ENCODE data around the gene RCCD1. TPM values are rescaled to one million over a fixed set of nuclear protein-coding genes. Genes with fewer than 3 reads are reported as not detected.

Gene RCCD1
- total RNA-seq, 1 experiment from 2014 or later: 26.1 TPM

DNA sequence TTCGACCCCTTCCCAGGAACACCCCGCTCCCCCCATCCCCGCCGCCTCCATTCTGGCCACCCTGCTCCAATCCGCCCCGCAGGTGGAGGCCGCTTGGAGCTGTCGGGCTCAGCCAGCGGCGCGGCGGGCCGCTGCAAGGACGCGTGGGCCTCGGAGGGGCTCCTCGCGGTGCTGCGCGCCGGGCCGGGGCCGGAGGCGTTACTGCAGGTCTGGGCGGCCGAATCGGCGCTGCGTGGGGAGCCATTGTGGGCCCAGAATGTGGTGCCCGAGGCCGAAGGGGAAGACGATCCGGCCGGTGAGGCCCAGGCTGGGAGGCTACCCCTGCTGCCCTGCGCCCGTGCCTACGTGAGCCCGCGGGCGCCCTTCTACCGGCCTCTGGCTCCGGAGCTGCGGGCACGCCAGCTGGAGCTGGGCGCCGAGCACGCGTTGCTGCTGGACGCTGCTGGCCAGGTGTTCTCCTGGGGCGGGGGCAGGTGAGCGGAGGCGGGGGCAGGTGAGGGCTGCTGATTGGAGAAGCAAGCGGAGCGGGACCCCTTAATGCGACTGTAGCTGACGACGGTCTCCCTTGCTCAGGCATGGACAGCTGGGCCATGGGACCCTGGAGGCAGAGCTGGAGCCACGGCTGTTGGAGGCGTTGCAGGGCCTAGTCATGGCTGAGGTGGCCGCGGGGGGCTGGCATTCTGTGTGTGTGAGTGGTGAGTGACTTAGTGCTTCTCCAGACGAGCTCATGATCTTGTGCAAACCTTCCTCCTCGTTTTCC lies 2.5 kb downstream of the RCCD1 start (continued):
- TF ChIP-seq, protein P1, sequence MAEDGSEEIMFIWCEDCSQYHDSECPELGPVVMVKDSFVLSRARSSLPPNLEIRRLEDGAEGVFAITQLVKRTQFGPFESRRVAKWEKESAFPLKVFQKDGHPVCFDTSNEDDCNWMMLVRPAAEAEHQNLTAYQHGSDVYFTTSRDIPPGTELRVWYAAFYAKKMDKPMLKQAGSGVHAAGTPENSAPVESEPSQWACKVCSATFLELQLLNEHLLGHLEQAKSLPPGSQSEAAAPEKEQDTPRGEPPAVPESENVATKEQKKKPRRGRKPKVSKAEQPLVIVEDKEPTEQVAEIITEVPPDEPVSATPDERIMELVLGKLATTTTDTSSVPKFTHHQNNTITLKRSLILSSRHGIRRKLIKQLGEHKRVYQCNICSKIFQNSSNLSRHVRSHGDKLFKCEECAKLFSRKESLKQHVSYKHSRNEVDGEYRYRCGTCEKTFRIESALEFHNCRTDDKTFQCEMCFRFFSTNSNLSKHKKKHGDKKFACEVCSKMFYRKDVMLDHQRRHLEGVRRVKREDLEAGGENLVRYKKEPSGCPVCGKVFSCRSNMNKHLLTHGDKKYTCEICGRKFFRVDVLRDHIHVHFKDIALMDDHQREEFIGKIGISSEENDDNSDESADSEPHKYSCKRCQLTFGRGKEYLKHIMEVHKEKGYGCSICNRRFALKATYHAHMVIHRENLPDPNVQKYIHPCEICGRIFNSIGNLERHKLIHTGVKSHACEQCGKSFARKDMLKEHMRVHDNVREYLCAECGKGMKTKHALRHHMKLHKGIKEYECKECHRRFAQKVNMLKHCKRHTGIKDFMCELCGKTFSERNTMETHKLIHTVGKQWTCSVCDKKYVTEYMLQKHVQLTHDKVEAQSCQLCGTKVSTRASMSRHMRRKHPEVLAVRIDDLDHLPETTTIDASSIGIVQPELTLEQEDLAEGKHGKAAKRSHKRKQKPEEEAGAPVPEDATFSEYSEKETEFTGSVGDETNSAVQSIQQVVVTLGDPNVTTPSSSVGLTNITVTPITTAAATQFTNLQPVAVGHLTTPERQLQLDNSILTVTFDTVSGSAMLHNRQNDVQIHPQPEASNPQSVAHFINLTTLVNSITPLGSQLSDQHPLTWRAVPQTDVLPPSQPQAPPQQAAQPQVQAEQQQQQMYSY (CRISPR knock-in tag; IDR thresholded peaks at IDR 0.05): no peak
- TF ChIP-seq NR2C2 (CRISPR knock-in tag; IDR thresholded peaks at IDR 0.05) (peak; percentile 15; the same call in 1 of the 2 replicates), SP1 (CRISPR knock-in tag; conservative IDR thresholded peaks at IDR 0.05) (no peak), TEAD4 (CRISPR knock-in tag; IDR thresholded peaks at IDR 0.05) (no peak)

DNA sequence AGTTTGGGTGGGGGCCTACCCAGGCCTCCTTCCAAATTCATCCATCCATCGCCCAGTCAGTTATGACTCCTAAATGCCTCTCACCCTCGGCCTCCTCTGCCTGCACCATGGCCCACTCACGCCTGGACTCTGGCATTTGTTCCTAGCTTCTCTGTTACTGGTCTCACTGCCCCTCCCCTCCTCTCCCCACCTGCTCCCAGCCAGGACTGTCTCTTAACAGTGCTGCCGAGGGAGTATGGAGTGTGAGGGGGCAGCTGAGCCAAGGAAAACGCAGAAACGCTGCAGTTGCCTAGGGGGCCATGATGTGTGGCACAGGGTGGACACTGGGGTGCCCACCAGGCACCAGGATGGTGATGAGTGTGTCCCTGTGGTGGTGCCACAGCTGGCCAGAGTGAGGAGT lies 3.1 kb downstream of the RCCD1 start:
- DNase-seq (ENCODE audit: low spot score): no peak
- Mint-ChIP-seq H3K4me3 (peak overlapping the region; percentile 71), H3K36me3 (peaks cover 32% of the 10 kb centered on the region), H3K4me1 (peaks cover 16% of the 10 kb centered on the region), H3K27me3 (ENCODE audit: low read depth) (no peaks in the 10 kb centered on the region), H3K27ac (peak overlapping the region; percentile 28; the same call in 1 of the 2 replicates), H3K9me3 (no peaks in the 10 kb centered on the region)
- no peak for ATAC-seq
- TF ChIP-seq NFATC4 (CRISPR knock-in tag; IDR thresholded peaks at IDR 0.05) (no peak), HMGA2 (CRISPR knock-in tag; IDR thresholded peaks at IDR 0.05) (no peak), ZNF416 (CRISPR knock-in tag; IDR thresholded peaks at IDR 0.05) (no peak), TEAD1 (CRISPR knock-in tag; IDR thresholded peaks at IDR 0.05) (no peak), TP53 (CRISPR knock-in tag; IDR thresholded peaks at IDR 0.05) (no peak), NR1H2 (CRISPR knock-in tag; IDR thresholded peaks at IDR 0.05) (no peak), EMX1 (CRISPR knock-in tag; IDR thresholded peaks at IDR 0.05) (no peak), OVOL2 (CRISPR knock-in tag; IDR thresholded peaks at IDR 0.05; ENCODE audit: borderline replicate concordance) (no peak), ESRRA (CRISPR knock-in tag; IDR thresholded peaks at IDR 0.05; ENCODE audit: borderline replicate concordance) (no peak)
- TF ChIP-seq, protein P2, sequence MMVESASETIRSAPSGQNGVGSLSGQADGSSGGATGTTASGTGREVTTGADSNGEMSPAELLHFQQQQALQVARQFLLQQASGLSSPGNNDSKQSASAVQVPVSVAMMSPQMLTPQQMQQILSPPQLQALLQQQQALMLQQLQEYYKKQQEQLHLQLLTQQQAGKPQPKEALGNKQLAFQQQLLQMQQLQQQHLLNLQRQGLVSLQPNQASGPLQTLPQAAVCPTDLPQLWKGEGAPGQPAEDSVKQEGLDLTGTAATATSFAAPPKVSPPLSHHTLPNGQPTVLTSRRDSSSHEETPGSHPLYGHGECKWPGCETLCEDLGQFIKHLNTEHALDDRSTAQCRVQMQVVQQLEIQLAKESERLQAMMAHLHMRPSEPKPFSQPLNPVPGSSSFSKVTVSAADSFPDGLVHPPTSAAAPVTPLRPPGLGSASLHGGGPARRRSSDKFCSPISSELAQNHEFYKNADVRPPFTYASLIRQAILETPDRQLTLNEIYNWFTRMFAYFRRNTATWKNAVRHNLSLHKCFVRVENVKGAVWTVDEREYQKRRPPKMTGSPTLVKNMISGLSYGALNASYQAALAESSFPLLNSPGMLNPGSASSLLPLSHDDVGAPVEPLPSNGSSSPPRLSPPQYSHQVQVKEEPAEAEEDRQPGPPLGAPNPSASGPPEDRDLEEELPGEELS (CRISPR knock-in tag; IDR thresholded peaks at IDR 0.05): no peak
- TF ChIP-seq, protein P3, sequence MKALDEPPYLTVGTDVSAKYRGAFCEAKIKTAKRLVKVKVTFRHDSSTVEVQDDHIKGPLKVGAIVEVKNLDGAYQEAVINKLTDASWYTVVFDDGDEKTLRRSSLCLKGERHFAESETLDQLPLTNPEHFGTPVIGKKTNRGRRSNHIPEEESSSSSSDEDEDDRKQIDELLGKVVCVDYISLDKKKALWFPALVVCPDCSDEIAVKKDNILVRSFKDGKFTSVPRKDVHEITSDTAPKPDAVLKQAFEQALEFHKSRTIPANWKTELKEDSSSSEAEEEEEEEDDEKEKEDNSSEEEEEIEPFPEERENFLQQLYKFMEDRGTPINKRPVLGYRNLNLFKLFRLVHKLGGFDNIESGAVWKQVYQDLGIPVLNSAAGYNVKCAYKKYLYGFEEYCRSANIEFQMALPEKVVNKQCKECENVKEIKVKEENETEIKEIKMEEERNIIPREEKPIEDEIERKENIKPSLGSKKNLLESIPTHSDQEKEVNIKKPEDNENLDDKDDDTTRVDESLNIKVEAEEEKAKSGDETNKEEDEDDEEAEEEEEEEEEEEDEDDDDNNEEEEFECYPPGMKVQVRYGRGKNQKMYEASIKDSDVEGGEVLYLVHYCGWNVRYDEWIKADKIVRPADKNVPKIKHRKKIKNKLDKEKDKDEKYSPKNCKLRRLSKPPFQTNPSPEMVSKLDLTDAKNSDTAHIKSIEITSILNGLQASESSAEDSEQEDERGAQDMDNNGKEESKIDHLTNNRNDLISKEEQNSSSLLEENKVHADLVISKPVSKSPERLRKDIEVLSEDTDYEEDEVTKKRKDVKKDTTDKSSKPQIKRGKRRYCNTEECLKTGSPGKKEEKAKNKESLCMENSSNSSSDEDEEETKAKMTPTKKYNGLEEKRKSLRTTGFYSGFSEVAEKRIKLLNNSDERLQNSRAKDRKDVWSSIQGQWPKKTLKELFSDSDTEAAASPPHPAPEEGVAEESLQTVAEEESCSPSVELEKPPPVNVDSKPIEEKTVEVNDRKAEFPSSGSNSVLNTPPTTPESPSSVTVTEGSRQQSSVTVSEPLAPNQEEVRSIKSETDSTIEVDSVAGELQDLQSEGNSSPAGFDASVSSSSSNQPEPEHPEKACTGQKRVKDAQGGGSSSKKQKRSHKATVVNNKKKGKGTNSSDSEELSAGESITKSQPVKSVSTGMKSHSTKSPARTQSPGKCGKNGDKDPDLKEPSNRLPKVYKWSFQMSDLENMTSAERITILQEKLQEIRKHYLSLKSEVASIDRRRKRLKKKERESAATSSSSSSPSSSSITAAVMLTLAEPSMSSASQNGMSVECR (CRISPR knock-in tag; IDR thresholded peaks at IDR 0.05; ENCODE audit: borderline replicate concordance): no peak
- TF ChIP-seq, protein P4, sequence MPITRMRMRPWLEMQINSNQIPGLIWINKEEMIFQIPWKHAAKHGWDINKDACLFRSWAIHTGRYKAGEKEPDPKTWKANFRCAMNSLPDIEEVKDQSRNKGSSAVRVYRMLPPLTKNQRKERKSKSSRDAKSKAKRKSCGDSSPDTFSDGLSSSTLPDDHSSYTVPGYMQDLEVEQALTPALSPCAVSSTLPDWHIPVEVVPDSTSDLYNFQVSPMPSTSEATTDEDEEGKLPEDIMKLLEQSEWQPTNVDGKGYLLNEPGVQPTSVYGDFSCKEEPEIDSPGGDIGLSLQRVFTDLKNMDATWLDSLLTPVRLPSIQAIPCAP (CRISPR knock-in tag; IDR thresholded peaks at IDR 0.05): no peak
- CTCF ChIA-PET: interaction anchor here (0.6 to 6.2 kb wide), 36 partner anchors 11 to 373 kb away, joined by 3 to 264 read pairs (median 7); partner anchors contain the start of genes FES, HDDC3, MAN2A2 and PRC1
- POLR2A ChIA-PET: interaction anchor here (0.9 to 2.1 kb wide), 4 partner anchors 9 to 75 kb away, joined by 3 to 10 read pairs (median 4); partner anchors contain the start of gene UNC45A

Data from WTC11 (cell line).